K562 (cell line): Measurements from ENCODE around the gene WHAMM. TPM values are rescaled to one million over a fixed set of nuclear protein-coding genes. Genes with fewer than 3 reads are reported as not detected.

Source experiments
- BCLAF1 ChIP-seq, 2 experiments: fragments of 450-650 bp in 1 of 2; IDR thresholded peaks; 2 replicates each; pipeline ENCODE4 v1.6.1; 2011 to 2017; ENCODE audit warnings: low read depth in 2 of 2, antibody characterized with exemption in 1 of 2, borderline replicate concordance in 1 of 2, low read length in 1 of 2, mild to moderate bottlenecking in 1 of 2, mixed read lengths in 1 of 2; ENCODE audit not compliant: control insufficient read depth in 1 of 2
- IFI16 ChIP-seq: fragments of 250-450 bp; sonication (Bioruptor Pico); IDR thresholded peaks from 2 replicates; pipeline ENCODE4 v2.1.2; 2022; ENCODE audit warnings: mild to moderate bottlenecking, inconsistent platforms
- POLR2H ChIP-seq: IDR thresholded peaks from 2 replicates; pipeline ENCODE4 v1.6.1; 2016; ENCODE audit warnings: missing genetic modification characterization, low read depth, mild to moderate bottlenecking, control low read depth, missing compliant biosample characterization, moderate library complexity
- SFPQ ChIP-seq: fragments of 200-400 bp; formaldehyde crosslinking; IDR thresholded peaks from 2 replicates; pipeline ENCODE4 v1.6.1; 2017; ENCODE audit warnings: mild to moderate bottlenecking, low read depth, low read length, moderate library complexity
- SMARCB1 ChIP-seq: IDR thresholded peaks from 2 replicates; pipeline ENCODE4 v1.6.1; 2011; ENCODE audit warnings: improper control_type of control experiment, low read depth; ENCODE audit not compliant: insufficient read length
- polyA plus RNA-seq, 8 experiments: library from polyadenylated mRNA; depleted of rRNA in 4 of 8; stranded (reverse) in 5 of 8; unstranded in 3 of 8; fragments of >200 nt; fragmentation: Nextera tagmentation in 2 of 8; fragmentation: Illumina TruSeq in 1 of 8; extraction: Ambion mirVana in 2 of 8; extraction: Trizol in 1 of 8; gene quantifications; 2 replicates each; pipeline versions ENCODE4 v1.2.1 to v1.2.3, GENCODE V29; 2011 to 2014; ENCODE audit warnings: inconsistent platforms in 1 of 8, missing spikeins in 1 of 8
- total RNA-seq, 7 experiments: library from RNA; depleted of rRNA in 6 of 7; stranded (reverse); fragments of >200 nt in 6 of 7; fragmentation: Illumina TruSeq in 2 of 7; extraction: Trizol in 2 of 7; gene quantifications; 2 replicates each; pipeline versions ENCODE4 v1.2.1 to v1.2.3, GENCODE V29; 2011 to 2021; ENCODE audit warnings: low replicate concordance in 1 of 7

Gene WHAMM
- total and polyA plus RNA-seq, 9 of the 15 experiments (the other 6 are each of a cell fraction or from before 2014, with no cell fraction given), result 2.0 to 4.8 (median 3.6) TPM

- TF ChIP-seq POLR2H (tag) (no peak), SFPQ (no peak), BCLAF1 (IDR thresholded peaks at IDR 0.05; ENCODE audit: borderline replicate concordance in 1 of 2, control insufficient read depth in 1 of 2, low read depth in 2 of 2, low read length in 1 of 2) (no peak), SMARCB1 (no peak), IFI16 (CRISPR knock-in tag) (no peak)
Measured at GRCh38 chr15:82835391-82835917, 26.0 kb downstream of the WHAMM start (continued).
